ENCODE measurements around the gene STXBP2. TPM values are rescaled to one million over a fixed set of nuclear protein-coding genes. Genes with fewer than 3 reads are reported as not detected.

The STXBP2 gene
- total RNA-seq, 2 donors from 2014 or later = 119 to 126 TPM

- Histone ChIP-seq H3K4me1 (ENCODE audit: control insufficient read depth, insufficient read depth, low read length) (no peaks in the 10 kb centered on the region), H3K4me3 (ENCODE audit: low read length) (no peak overlapping the region), H3K27me3 (ENCODE audit: control insufficient read depth, insufficient read depth, low read length, poor library complexity, severe bottlenecking) (peaks cover 17% of the 10 kb centered on the region), H3K9me3 (ENCODE audit: control insufficient read depth, low read length) (no peaks in the 10 kb centered on the region), H3K9ac (ENCODE audit: extremely low read depth, low read length, poor library complexity, severe bottlenecking) (no peak overlapping the region), H3K27ac (ENCODE audit: low read depth, low read length) (no peak overlapping the region), H3K36me3 (ENCODE audit: control insufficient read depth, insufficient read depth, low read length) (peaks cover 10% of the 10 kb centered on the region)
- 94 to 96% methylated on average over 9 to 13 of the region's 13 CpGs for WGBS, 2 experiments (ENCODE audit: insufficient coverage in 1 of 2, insufficient read length in 1 of 2)
- Mint-ChIP-seq H3K36me3 (ENCODE audit: low read depth) (peaks cover 30% of the 10 kb centered on the region), H3K27me3 (ENCODE audit: insufficient read depth) (peaks cover 20% of the 10 kb centered on the region), H3K9me3 (peaks cover 2% of the 10 kb centered on the region), H3K27ac (no peak overlapping the region), H3K4me1 (no peaks in the 10 kb centered on the region), H3K4me3 (no peak overlapping the region)
- no peak for DNase-seq
- TF ChIP-seq CTCF (conservative IDR thresholded peaks at IDR 0.05) = no peak
These were observed 3.0 kb downstream of the STXBP2 start for GRCh38 chr19:7639863-7640348.

GRCh38 chr19:7640803-7641202 lies 3.9 kb downstream of the STXBP2 start:
- H3K9ac ChIP-seq (ENCODE audit: extremely low read depth, low read length, poor library complexity, severe bottlenecking) = no peak overlapping the region
- H3K4me1 Mint-ChIP-seq = peaks cover 6% of the 10 kb centered on the region
- H3K27me3 Mint-ChIP-seq (ENCODE audit: insufficient read depth) = peaks cover 11% of the 10 kb centered on the region
- no peak for TF ChIP-seq CTCF (conservative IDR thresholded peaks at IDR 0.05)
- H3K27ac ChIP-seq (ENCODE audit: low read depth, low read length) = no peak overlapping the region
- peaks cover 2% of the 10 kb centered on the region for H3K9me3 Mint-ChIP-seq
- no peaks in the 10 kb centered on the region for H3K4me1 ChIP-seq (ENCODE audit: control insufficient read depth, insufficient read depth, low read length)
- H3K27ac Mint-ChIP-seq = no peak overlapping the region
- peaks cover 32% of the 10 kb centered on the region for H3K36me3 Mint-ChIP-seq (ENCODE audit: low read depth)
- no peak overlapping the region for H3K4me3 ChIP-seq (ENCODE audit: low read length)
- DNase-seq = no peak
- peaks cover 10% of the 10 kb centered on the region for H3K36me3 ChIP-seq (ENCODE audit: control insufficient read depth, insufficient read depth, low read length)
- 89 to 92% methylated on average over 4 to 11 of the region's 11 CpGs for WGBS, 2 experiments (ENCODE audit: insufficient coverage in 1 of 2, insufficient read length in 1 of 2)
- no peaks in the 10 kb centered on the region for H3K9me3 ChIP-seq (ENCODE audit: control insufficient read depth, low read length)
- no peak overlapping the region for H3K4me3 Mint-ChIP-seq
- peaks cover 8% of the 10 kb centered on the region for H3K27me3 ChIP-seq (ENCODE audit: control insufficient read depth, insufficient read depth, low read length, poor library complexity, severe bottlenecking)

- Histone ChIP-seq H3K27ac (ENCODE audit: low read depth, low read length) (no peak overlapping the region), H3K4me1 (ENCODE audit: control insufficient read depth, insufficient read depth, low read length) (no peaks in the 10 kb centered on the region), H3K27me3 (ENCODE audit: control insufficient read depth, insufficient read depth, low read length, poor library complexity, severe bottlenecking) (peaks cover under 1% of the 10 kb centered on the region), H3K9ac (ENCODE audit: extremely low read depth, low read length, poor library complexity, severe bottlenecking) (no peak overlapping the region), H3K9me3 (ENCODE audit: control insufficient read depth, low read length) (no peaks in the 10 kb centered on the region), H3K36me3 (ENCODE audit: control insufficient read depth, insufficient read depth, low read length) (peaks cover 13% of the 10 kb centered on the region), H3K4me3 (ENCODE audit: low read length) (no peak overlapping the region)
- Mint-ChIP-seq H3K4me1 (peaks cover 8% of the 10 kb centered on the region), H3K27ac (no peak overlapping the region), H3K9me3 (peaks cover 2% of the 10 kb centered on the region), H3K36me3 (ENCODE audit: low read depth) (peaks cover 32% of the 10 kb centered on the region), H3K4me3 (no peak overlapping the region), H3K27me3 (ENCODE audit: insufficient read depth) (peaks cover 3% of the 10 kb centered on the region)
- DNase-seq = peak; percentile 81
- peak; percentile 69 for TF ChIP-seq CTCF (conservative IDR thresholded peaks at IDR 0.05)
- 94 to 96% methylated on average over 14 to 41 of the region's 43 CpGs for WGBS, 2 experiments (ENCODE audit: insufficient coverage in 1 of 2, insufficient read length in 1 of 2)
These were observed 4.7 kb downstream of the STXBP2 start for GRCh38 chr19:7641290-7642276.
